Endothelial cell of umbilical vein (primary cell): ENCODE results near the gene FMN1. TPM values are rescaled to one million over a fixed set of nuclear protein-coding genes. Genes with fewer than 3 reads are reported as not detected.

Source experiments
- BruUV-seq: library from RNA; stranded (reverse); fragments of 400-500 nt; replicated peaks from 2 replicates; lab custom pipeline; 2021; lab: Mats Ljungman, UMichigan
- CTCF ChIA-PET: fragments of 300-600, 350-600 bp; sonication (Branson Sonifier 250); formaldehyde crosslinking; loops from one replicate; lab custom pipeline; 2021; ENCODE audit warnings: antibody characterized with exemption, inconsistent platforms; lab: Charles Lee
- POLR2A ChIA-PET: fragments of 300-600, 350-600 bp; sonication (Branson Sonifier 250); formaldehyde crosslinking; loops from one replicate; lab custom pipeline; 2021; ENCODE audit warnings: antibody characterized with exemption, inconsistent platforms; lab: Charles Lee
- DNase-seq: peaks from one replicate; pipeline ENCODE4 v3.0.0-alpha.2; 2011; ENCODE audit warnings: low read depth, low spot score
- FAIRE-seq: peaks from 2 replicates; lab custom pipeline; 2011; peaks lifted over from hg19 to GRCh38; lab: Jason Lieb, UNC
- H2AFZ ChIP-seq: 2 replicates; pipeline ENCODE4 v1.6.0; 2012; ENCODE audit warnings: low read depth, low read length, control low read depth, inconsistent platforms
- H3K27ac ChIP-seq: 2 replicates; pipeline ENCODE4 v1.5.1; 2011; ENCODE audit warnings: low read depth, mild to moderate bottlenecking, control low read depth, low read length, moderate library complexity; ENCODE audit not compliant: insufficient read depth
- H3K27me3 ChIP-seq, 2 experiments: 2 replicates each; pipeline versions ENCODE4 v1.6.0 to v1.6.1; 2011; ENCODE audit warnings: low read length in 2 of 2, mixed read lengths in 1 of 2; ENCODE audit not compliant: control insufficient read depth in 2 of 2, insufficient read depth in 2 of 2
- H3K36me3 ChIP-seq, 2 experiments: 2 replicates in 1 of 2; 3 replicates in 1 of 2; pipeline ENCODE4 v1.5.1; 2011; ENCODE audit warnings: low read length in 2 of 2, mild to moderate bottlenecking in 1 of 2, moderate library complexity in 1 of 2; ENCODE audit not compliant: control insufficient read depth in 2 of 2, insufficient read depth in 2 of 2; ENCODE audit errors: extremely low read depth in 1 of 2
- H3K4me1 ChIP-seq: 3 replicates; pipeline ENCODE4 v1.5.1; 2011; ENCODE audit warnings: mild to moderate bottlenecking, low read length; ENCODE audit not compliant: control insufficient read depth, insufficient read depth; ENCODE audit errors: extremely low read depth
- H3K4me2 ChIP-seq: 2 replicates; pipeline ENCODE4 v1.6.1; 2011; ENCODE audit warnings: low read length, control low read depth, mixed read lengths; ENCODE audit not compliant: insufficient read depth
- H3K4me3 ChIP-seq, 3 experiments: fragments of 200-600 bp in 1 of 3; sonication (generic), shearing (Covaris generic) in 1 of 3; replicated peaks in 1 of 3; 2 replicates each; pipeline ENCODE4 v1.5.1; 2011 to 2016; ENCODE audit warnings: control low read depth in 3 of 3, low read length in 3 of 3, mild to moderate bottlenecking in 2 of 3, inconsistent platforms in 1 of 3, low read depth in 1 of 3, moderate library complexity in 1 of 3; ENCODE audit not compliant: insufficient read depth in 1 of 3
- H3K79me2 ChIP-seq: 2 replicates; pipeline ENCODE4 v1.6.0; 2012; ENCODE audit warnings: low read length, inconsistent platforms; ENCODE audit not compliant: control insufficient read depth, insufficient read depth
- H3K9ac ChIP-seq: replicated peaks from 2 replicates; pipeline ENCODE3; 2011; ENCODE audit warnings: low read length, control low read depth; ENCODE audit not compliant: insufficient read depth; ENCODE audit errors: extremely low read depth
- H3K9me1 ChIP-seq: replicated peaks from 3 replicates; pipeline ENCODE4 v1.6.0; 2011; ENCODE audit warnings: mild to moderate bottlenecking, low read length; ENCODE audit not compliant: control insufficient read depth, insufficient read depth; ENCODE audit errors: extremely low read depth
- H3K9me3 ChIP-seq: replicated peaks from 2 replicates; pipeline ENCODE4 v1.5.1; 2012; ENCODE audit warnings: low read length, inconsistent platforms; ENCODE audit not compliant: control insufficient read depth, insufficient read depth
- H4K20me1 ChIP-seq: replicated peaks from 2 replicates; pipeline ENCODE3; 2011; ENCODE audit warnings: mild to moderate bottlenecking, low read length; ENCODE audit not compliant: control insufficient read depth, insufficient read depth; ENCODE audit errors: extremely low read depth
- CTCF ChIP-seq, 2 donors: IDR thresholded peaks; 1 replicate in 1 of 2; 2 replicates in 1 of 2; pipeline ENCODE4 v1.5.1; 2011; ENCODE audit warnings: low read length in 2 of 2, mild to moderate bottlenecking in 2 of 2, moderate library complexity in 2 of 2, control low read depth in 1 of 2, inconsistent platforms in 1 of 2, low read depth in 1 of 2; ENCODE audit not compliant: insufficient read depth in 1 of 2; ENCODE audit errors: extremely low read depth in 1 of 2
- EZH2 ChIP-seq: IDR thresholded peaks from 2 replicates; pipeline ENCODE4 v1.6.1; 2012; ENCODE audit warnings: borderline replicate concordance, low read depth, mild to moderate bottlenecking, moderate library complexity, low read length, inconsistent platforms; ENCODE audit not compliant: severe bottlenecking
- FOS ChIP-seq: IDR thresholded peaks from 2 replicates; pipeline ENCODE4 v1.6.1; 2011; ENCODE audit warnings: mild to moderate bottlenecking, low read length, moderate library complexity, borderline replicate concordance; ENCODE audit not compliant: insufficient read depth
- GATA2 ChIP-seq: IDR thresholded peaks from 2 replicates; pipeline ENCODE4 v1.7.0; 2011; ENCODE audit warnings: low read depth, mild to moderate bottlenecking, moderate library complexity, mixed read lengths, low read length; ENCODE audit not compliant: insufficient read length, insufficient read depth
- JUN ChIP-seq: IDR thresholded peaks from 2 replicates; pipeline ENCODE4 v1.6.1; 2011; ENCODE audit warnings: borderline replicate concordance, low read depth; ENCODE audit not compliant: insufficient read length, insufficient read depth
- MAX ChIP-seq: IDR thresholded peaks from 2 replicates; pipeline ENCODE4 v1.6.1; 2011; ENCODE audit not compliant: insufficient read depth, insufficient read length
- MYC ChIP-seq: IDR thresholded peaks from one replicate; pipeline ENCODE4 v1.6.1; 2011; ENCODE audit warnings: mild to moderate bottlenecking, low read depth, low read length
- POLR2A ChIP-seq: IDR thresholded peaks from 2 replicates; pipeline ENCODE4 v1.6.1; 2012; ENCODE audit warnings: low read depth, mild to moderate bottlenecking, control low read depth, low read length
- POLR2AphosphoS5 ChIP-seq: IDR thresholded peaks from 2 replicates; pipeline ENCODE4 v1.6.1; 2012; ENCODE audit warnings: low read depth, mild to moderate bottlenecking, control low read depth, low read length, moderate library complexity; ENCODE audit not compliant: insufficient read depth
- dilution Hi-C: fragments of 300-500 bp; cut with MboI; formaldehyde crosslinking; loops from one replicate; pipeline ENCODE4 v1.15.0; 2019; ENCODE audit warnings: low sequenced_read_pairs; ENCODE audit not compliant: extremely low pct_ligation_motif_present
- intact Hi-C: fragments of 100-400 bp; cut with micrococcal nuclease; formaldehyde crosslinking; loops from one replicate; pipeline ENCODE4 v1.10.0; 2022
- polyA plus RNA-seq, 4 experiments: library from polyadenylated mRNA; depleted of rRNA in 3 of 4; stranded (reverse) in 3 of 4; unstranded in 1 of 4; fragments of >200 nt; gene quantifications; 2 replicates each; pipeline versions ENCODE4 v1.2.1 to v1.2.3, GENCODE V29; 2011 to 2012; ENCODE audit warnings: missing spikeins in 1 of 4
- total RNA-seq: library from RNA; stranded (reverse); gene quantifications from 2 replicates; pipeline ENCODE4 v1.2.3, GENCODE V29; 2021

The FMN1 gene
- total and polyA plus RNA-seq, 2 donors (not counting 3 experiments of a cell fraction or from before 2014, with no cell fraction given) = 0.01 to 0.29 TPM

GRCh38 chr15:33111041-33111451, 83.5 kb downstream of the FMN1 start:
- Histone ChIP-seq H3K9me3 (no peaks in the 10 kb centered on the region), H3K4me3 (no peak overlapping the region), H3K9me1 (no peaks in the 10 kb centered on the region), H2AFZ (no peak overlapping the region), H3K4me1 (peaks cover 5% of the 10 kb centered on the region), H3K36me3 (no peaks in the 10 kb centered on the region), H3K4me2 (peak overlapping the region; percentile 31), H3K79me2 (no peaks in the 10 kb centered on the region), H3K27ac (no peak overlapping the region), H3K27me3 (no peaks in the 10 kb centered on the region), H3K9ac (no peak overlapping the region), H4K20me1 (no peaks in the 10 kb centered on the region)
- DNase-seq (peak; percentile 80), FAIRE-seq (no peak)
- CTCF ChIA-PET = no interaction called here
- dilution Hi-C loops = no loop called here
- POLR2A ChIA-PET = no interaction called here
- intact Hi-C loops = loop anchor here (1.0 kb wide), 1 partner anchor 15 kb away; no protein-coding TSS in a partner anchor
- TF ChIP-seq POLR2A = no peak
- TF ChIP-seq MYC = no peak
- no peak for TF ChIP-seq POLR2AphosphoS5
- no peak for TF ChIP-seq JUN
- no peak for TF ChIP-seq EZH2
- TF ChIP-seq CTCF (IDR thresholded peaks at IDR 0.05; ENCODE audit: extremely low read depth in 1 of 2, insufficient read depth in 1 of 2, low read depth in 1 of 2, low read length in 2 of 2) = no peak
- no peak for TF ChIP-seq FOS
- TF ChIP-seq MAX = no peak
- TF ChIP-seq GATA2 = no peak
- BruUV-seq = no TSS peak
